PC-9 (cell line): ENCODE data around the gene ZNF148. TPM values are rescaled to one million over a fixed set of nuclear protein-coding genes. Genes with fewer than 3 reads are reported as not detected.

Source experiments
- BruUV-seq: library from RNA; stranded (reverse); fragments of 400-500 nt; replicated peaks from 2 replicates; lab custom pipeline; 2021; lab: Mats Ljungman, UMichigan
- CTCF ChIA-PET: fragments of 300-600 bp; sonication (Branson Sonifier 250); formaldehyde crosslinking; loops from one replicate; lab custom pipeline; 2022; ENCODE audit warnings: antibody characterized with exemption; lab: Charles Lee
- POLR2A ChIA-PET: fragments of 300-600 bp; sonication (Branson Sonifier 250); formaldehyde crosslinking; loops from one replicate; lab custom pipeline; 2022; ENCODE audit warnings: antibody characterized with exemption; ENCODE audit not compliant: unreplicated experiment; lab: Charles Lee
- DNase-seq, 2 experiments: peaks; one replicate each; pipeline versions ENCODE4 v3.0.0 to v3.0.0-alpha.2; 2015 to 2022; ENCODE audit warnings: mixed read lengths in 1 of 2
- H2AFZ ChIP-seq: fragments of 200-600 bp; sonication (generic); 2 replicates; pipeline ENCODE4 v1.8.1; 2017; ENCODE audit warnings: antibody characterized with exemption
- H3F3A ChIP-seq: fragments of 200-600 bp; sonication (generic); 2 replicates; pipeline ENCODE4 v1.8.1; 2017; ENCODE audit warnings: antibody characterized with exemption, mild to moderate bottlenecking, low read depth; ENCODE audit not compliant: insufficient read depth
- H3K27ac ChIP-seq: fragments of 200-600 bp; sonication (generic); 2 replicates; pipeline ENCODE4 v1.6.1; 2016; ENCODE audit warnings: mixed run types
- H3K27me3 ChIP-seq: fragments of 200-600 bp; sonication (generic); 2 replicates; pipeline ENCODE4 v1.6.1; 2016; ENCODE audit warnings: low read depth, mixed run types; ENCODE audit not compliant: insufficient read depth
- H3K36me3 ChIP-seq: fragments of 200-600 bp; sonication (generic); 2 replicates; pipeline ENCODE4 v1.6.1; 2016; ENCODE audit warnings: low read depth, mixed run types
- H3K4me1 ChIP-seq: fragments of 200-600 bp; sonication (generic); replicated peaks from 2 replicates; pipeline ENCODE4 v1.6.1; 2016; ENCODE audit warnings: mixed run types; ENCODE audit not compliant: insufficient read depth
- H3K4me2 ChIP-seq: fragments of 200-600 bp; sonication (generic); 2 replicates; pipeline ENCODE4 v1.6.1; 2017; ENCODE audit warnings: mixed run types
- H3K4me3 ChIP-seq: fragments of 200-600 bp; sonication (generic); 2 replicates; pipeline ENCODE4 v1.6.1; 2016; ENCODE audit warnings: mixed run types
- H3K79me2 ChIP-seq: fragments of 200-600 bp; sonication (generic); 2 replicates; pipeline ENCODE4 v1.6.1; 2017; ENCODE audit warnings: low read depth, mixed run types
- H3K9me2 ChIP-seq: fragments of 200-600 bp; sonication (generic); 2 replicates; pipeline ENCODE4 v1.8.1; 2017; ENCODE audit warnings: mild to moderate bottlenecking; ENCODE audit not compliant: insufficient read depth
- H3K9me3 ChIP-seq: fragments of 200-600 bp; sonication (generic); 2 replicates; pipeline ENCODE4 v1.8.1; 2016; ENCODE audit warnings: low read depth; ENCODE audit not compliant: insufficient read depth
- H4K20me1 ChIP-seq: fragments of 200-600 bp; sonication (generic); 2 replicates; pipeline ENCODE4 v1.8.1; 2017; ENCODE audit not compliant: insufficient read depth
- CTCF ChIP-seq: fragments of 200-600 bp; sonication (generic); conservative IDR thresholded peaks from 2 replicates; pipeline ENCODE4 v1.6.1; 2017; ENCODE audit warnings: mixed run types, antibody characterized with exemption, mild to moderate bottlenecking, moderate library complexity
- EZH2 ChIP-seq: fragments of 200-600 bp; sonication (generic); IDR thresholded peaks from 2 replicates; pipeline ENCODE4 v1.8.0; 2017; ENCODE audit warnings: antibody characterized with exemption, low read depth
- intact Hi-C: fragments of 100-400 bp; cut with micrococcal nuclease; formaldehyde crosslinking; loops from one replicate; pipeline ENCODE4 v1.10.0; 2022; ENCODE audit not compliant: unreplicated experiment
- total RNA-seq: library from RNA; stranded (reverse); gene quantifications from 2 replicates; pipeline ENCODE4 v1.2.3, GENCODE V29; 2021

Gene ZNF148
- total RNA-seq, 1 experiment from 2014 or later: 62.6 TPM

GRCh38 chr3:125257536-125257935, 117.6 kb downstream of the ZNF148 start:
- Histone ChIP-seq H3K4me2 (no peak overlapping the region), H3K9me2 (no peaks in the 10 kb centered on the region), H3K79me2 (no peaks in the 10 kb centered on the region), H3K4me1 (no peaks in the 10 kb centered on the region), H4K20me1 (no peaks in the 10 kb centered on the region), H3K36me3 (no peaks in the 10 kb centered on the region), H3K27me3 (no peaks in the 10 kb centered on the region), H3K4me3 (no peak overlapping the region), H3K27ac (no peak overlapping the region), H3K9me3 (no peaks in the 10 kb centered on the region), H3F3A (0 out of 2 replicates have a peak, but pooled peaks cover 3% of the 10 kb centered on the region), H2AFZ (no peak overlapping the region)
- no peak for DNase-seq
- BruUV-seq: no TSS peak
- ChIA-PET CTCF (no interaction called here), POLR2A (no interaction called here)
- intact Hi-C loops: no loop called here
- TF ChIP-seq EZH2 (no peak), CTCF (no peak)

- Histone ChIP-seq H3K36me3 (no peaks in the 10 kb centered on the region), H3K27me3 (no peaks in the 10 kb centered on the region), H3K4me2 (no peak overlapping the region), H4K20me1 (no peaks in the 10 kb centered on the region), H3K4me3 (no peak overlapping the region), H3F3A (0 out of 2 replicates have a peak, but pooled peaks cover 3% of the 10 kb centered on the region), H3K9me2 (no peaks in the 10 kb centered on the region), H3K27ac (no peak overlapping the region), H3K9me3 (no peaks in the 10 kb centered on the region), H3K79me2 (no peaks in the 10 kb centered on the region), H2AFZ (no peak overlapping the region), H3K4me1 (no peaks in the 10 kb centered on the region)
- no TSS peak for BruUV-seq
- no peak for DNase-seq
- ChIA-PET CTCF (no interaction called here), POLR2A (no interaction called here)
- no peak for TF ChIP-seq EZH2
- no peak for TF ChIP-seq CTCF
- intact Hi-C loops: no loop called here
Measured at GRCh38 chr3:125256675-125257074, 118.5 kb downstream of the ZNF148 start.

GRCh38 chr3:125250973-125251372, 124.2 kb downstream of the ZNF148 start:
- no peaks in the 10 kb centered on the region for H3K9me2 ChIP-seq
- CTCF ChIA-PET: no interaction called here

More at GRCh38 chr3:125250973-125251372, 124.2 kb downstream of the ZNF148 start:
- POLR2A ChIA-PET: interaction anchor here (0.7 kb wide), 1 partner anchor 68 kb away, joined by 3 read pairs; no protein-coding TSS in a partner anchor
- intact Hi-C loops: no loop called here
- no peak for DNase-seq
- H3K4me3 ChIP-seq: no peak overlapping the region
- no peak for TF ChIP-seq CTCF
- TF ChIP-seq EZH2: no peak
- no peak overlapping the region for H3K4me2 ChIP-seq
- H3K27me3 ChIP-seq: no peaks in the 10 kb centered on the region
- no peaks in the 10 kb centered on the region for H3K79me2 ChIP-seq
- BruUV-seq: no TSS peak
- H3K9me3 ChIP-seq: no peaks in the 10 kb centered on the region
- H4K20me1 ChIP-seq: no peaks in the 10 kb centered on the region
- H3K27ac ChIP-seq: no peak overlapping the region
- no peaks in the 10 kb centered on the region for H3K4me1 ChIP-seq
- H3K36me3 ChIP-seq: no peaks in the 10 kb centered on the region
- no peak overlapping the region for H2AFZ ChIP-seq
- no peaks in the 10 kb centered on the region; the same call in 1 of the 2 replicates for H3F3A ChIP-seq
